Muscle of leg (tissue), 11 donors: Measurements from ENCODE around the gene PTPRT. TPM values are rescaled to one million over a fixed set of nuclear protein-coding genes. Genes with fewer than 3 reads are reported as not detected.
A peak's percentile ranks its signal among the peaks of the same experiment; 100 is the strongest.

Experiments used
- DNase-seq: peaks from one replicate; pipeline ENCODE4 v3.0.0; 2013
- H3K27ac ChIP-seq: one replicate; pipeline ENCODE4 v1.5.1; 2013; ENCODE audit warnings: mild to moderate bottlenecking, low read length, control low read depth
- H3K27me3 ChIP-seq: one replicate; pipeline ENCODE4 v1.6.1; 2013; ENCODE audit warnings: low read length; ENCODE audit not compliant: control insufficient read depth, insufficient read depth
- H3K36me3 ChIP-seq: one replicate; pipeline ENCODE4 v1.6.1; 2013; ENCODE audit warnings: low read length; ENCODE audit not compliant: control insufficient read depth, insufficient read depth
- H3K4me1 ChIP-seq: one replicate; pipeline ENCODE4 v1.6.1; 2013; ENCODE audit warnings: low read length; ENCODE audit not compliant: control insufficient read depth, insufficient read depth
- H3K4me3 ChIP-seq: one replicate; pipeline ENCODE4 v1.5.1; 2013; ENCODE audit warnings: low read length, control low read depth
- H3K9me3 ChIP-seq: replicated peaks from 2 replicates; pipeline ENCODE4 v1.6.1; 2013; ENCODE audit warnings: low read depth, low read length; ENCODE audit not compliant: control insufficient read depth
- WGBS: methylation state at CpG from one replicate; pipeline ENCODE4 v1.1.5; 2013; ENCODE audit warnings: missing lambda C conversion rate; ENCODE audit not compliant: insufficient coverage; 5-methylcytosine and 5-hydroxymethylcytosine counted together
- polyA plus RNA-seq, 8 donors: library from polyadenylated mRNA; unstranded; fragments of 120-200 nt; gene quantifications; one replicate each; pipeline versions ENCODE4 v1.2.1 to v1.2.3, GENCODE V29; 2013; ENCODE audit warnings: inconsistent platforms in 1 of 8, low replicate concordance in 1 of 8; ENCODE audit not compliant: insufficient read length in 8 of 8, insufficient read depth in 1 of 8
- total RNA-seq: library from RNA; stranded (reverse); fragments of 120-200 nt; gene quantifications from one replicate; pipeline ENCODE4 v1.2.4, GENCODE V29; 2013

The PTPRT gene
- total and polyA plus RNA-seq, 9 donors = 0.10 to 0.94 (median 0.51) TPM

DNA sequence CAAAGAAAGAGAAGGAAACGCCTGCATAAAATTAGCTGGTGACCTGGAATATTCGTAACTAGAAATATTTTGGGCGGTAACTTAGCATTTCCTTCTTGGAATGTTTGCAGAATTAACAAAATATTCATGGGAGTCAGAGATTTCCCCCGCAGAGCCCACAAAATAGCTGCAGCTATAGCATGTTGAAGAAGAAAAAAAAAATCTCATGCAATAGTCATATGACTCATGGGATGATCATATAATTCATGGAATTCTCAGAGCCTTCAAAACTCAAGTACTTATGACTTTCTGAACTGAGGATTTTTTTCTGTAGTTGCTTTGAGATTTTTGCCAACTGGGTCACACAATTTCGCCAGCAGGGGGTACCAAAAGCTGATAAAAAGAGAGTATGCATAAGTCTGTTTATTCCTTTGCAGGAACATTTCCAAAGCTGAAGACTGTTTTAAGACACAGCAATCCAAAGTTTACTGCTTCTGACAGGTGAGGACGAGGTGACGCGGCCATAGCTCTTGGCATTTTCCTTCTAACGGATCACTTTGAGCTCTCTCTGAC is 985.5 kb downstream of the PTPRT start:
- Histone ChIP-seq H3K27me3 (no peaks in the 10 kb centered on the region), H3K36me3 (no peaks in the 10 kb centered on the region), H3K4me1 (no peaks in the 10 kb centered on the region), H3K4me3 (no peak overlapping the region), H3K9me3 (no peaks in the 10 kb centered on the region), H3K27ac (no peak overlapping the region)
- DNase-seq = peak; percentile 69
- WGBS = 30% methylated on average over 4 of the region's 9 CpGs

DNA sequence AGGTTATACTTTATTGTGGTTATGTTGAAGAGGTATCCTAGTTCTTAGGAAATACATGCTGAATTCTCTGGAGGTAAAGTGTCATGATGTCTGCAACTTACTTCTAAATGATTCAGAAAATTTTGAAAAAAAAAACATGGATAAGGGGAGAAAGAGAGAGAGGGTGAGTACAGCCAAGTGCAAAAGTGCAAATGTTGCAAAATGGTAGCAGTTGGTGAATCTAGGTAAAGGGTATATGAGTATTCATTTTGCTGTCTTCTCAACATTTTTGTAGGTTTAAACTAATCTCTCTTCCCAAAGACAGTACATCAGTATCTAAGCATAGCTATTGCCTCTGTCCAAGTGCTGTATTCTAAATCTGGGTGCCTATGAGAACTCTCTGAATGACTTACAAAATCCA is 992.1 kb downstream of the PTPRT start:
- Histone ChIP-seq H3K4me1 (no peaks in the 10 kb centered on the region), H3K4me3 (no peak overlapping the region), H3K27ac (no peak overlapping the region), H3K36me3 (no peaks in the 10 kb centered on the region), H3K9me3 (no peaks in the 10 kb centered on the region), H3K27me3 (no peaks in the 10 kb centered on the region)
- no peak for DNase-seq

DNA sequence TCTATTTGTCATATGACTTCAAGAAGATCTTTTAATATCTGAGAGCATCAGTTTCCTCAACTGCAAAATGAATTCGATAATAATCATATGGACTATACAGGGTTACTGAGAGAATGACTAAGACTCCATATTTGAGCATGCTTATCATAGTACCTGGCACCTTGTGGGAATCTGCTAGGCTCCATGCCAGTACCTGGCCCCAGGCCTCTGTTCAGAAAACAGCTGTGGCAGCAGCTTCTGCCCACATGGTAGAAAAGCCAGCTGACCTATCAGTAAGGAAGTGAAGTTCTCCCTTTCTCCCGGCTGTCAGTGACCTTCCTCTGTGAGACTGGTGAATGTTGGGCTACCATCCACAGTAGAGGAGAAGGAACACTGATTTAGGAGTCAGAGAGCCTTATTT is 996.6 kb downstream of the PTPRT start:
- Histone ChIP-seq H3K36me3 (no peaks in the 10 kb centered on the region), H3K27me3 (no peaks in the 10 kb centered on the region), H3K9me3 (no peaks in the 10 kb centered on the region), H3K4me3 (no peak overlapping the region), H3K27ac (no peak overlapping the region), H3K4me1 (no peaks in the 10 kb centered on the region)
- no CpG with 5 or more reads among the region's 2 CpGs for WGBS
- no peak for DNase-seq

DNA sequence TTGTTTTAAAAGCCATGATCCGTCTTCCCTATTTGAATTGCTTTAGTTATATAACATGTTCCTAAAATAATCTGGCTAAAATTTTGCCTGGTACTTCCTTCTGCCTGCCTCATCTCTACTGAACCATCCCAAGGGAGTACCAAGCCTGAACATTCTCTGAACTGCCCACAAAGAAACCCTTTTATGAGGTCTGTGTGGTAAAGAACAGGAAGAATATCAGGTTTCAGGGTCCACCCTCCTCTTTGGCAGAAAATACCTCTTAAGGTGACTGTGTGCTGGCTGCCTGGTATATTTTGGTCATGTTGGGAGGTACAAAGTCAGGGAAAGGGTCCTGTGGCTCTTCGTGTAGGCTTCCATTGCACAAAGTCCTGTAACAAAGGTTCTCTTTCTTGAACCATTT is 997.4 kb downstream of the PTPRT start:
- no peak overlapping the region for H3K4me3 ChIP-seq
- WGBS = no CpG with 5 or more reads among the region's 2 CpGs
- H3K36me3 ChIP-seq = no peaks in the 10 kb centered on the region
- no peaks in the 10 kb centered on the region for H3K27me3 ChIP-seq
- no peaks in the 10 kb centered on the region for H3K4me1 ChIP-seq
- DNase-seq = no peak
- no peak overlapping the region for H3K27ac ChIP-seq
- H3K9me3 ChIP-seq = no peaks in the 10 kb centered on the region

DNA sequence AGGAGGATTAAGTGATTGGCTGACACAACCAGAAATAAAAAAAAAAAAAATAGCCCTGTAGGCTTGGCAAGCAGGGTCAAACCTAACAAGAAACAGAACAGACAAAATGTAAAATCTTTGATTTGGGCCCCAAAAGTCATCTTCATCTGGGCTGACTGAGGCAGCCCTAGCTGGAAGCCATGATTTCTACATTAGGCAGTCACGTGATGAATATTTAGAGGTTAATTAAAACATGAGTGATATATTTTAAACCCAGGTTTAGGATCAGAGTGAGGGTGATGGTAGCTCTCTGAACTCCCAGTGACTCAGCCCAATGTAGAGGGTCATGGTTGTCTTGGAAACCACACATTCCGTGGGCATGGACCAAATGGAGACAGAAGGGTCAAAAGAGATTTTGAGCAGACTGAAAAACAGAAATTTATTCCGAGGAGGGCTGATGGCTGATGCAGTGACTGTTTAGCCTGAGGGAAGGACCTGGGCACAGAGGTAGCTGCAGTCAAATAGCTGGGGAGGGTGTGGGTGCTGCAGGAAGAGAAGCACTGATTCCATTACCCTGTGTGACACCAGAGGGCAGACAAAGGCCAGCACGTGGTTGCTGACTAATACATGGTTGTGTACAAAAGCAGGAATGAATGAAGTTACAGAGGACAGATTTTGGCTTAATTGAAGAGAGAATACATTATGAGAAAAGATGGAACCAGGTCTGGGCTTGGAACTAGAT is 998.4 kb downstream of the PTPRT start:
- H3K4me1 ChIP-seq = no peaks in the 10 kb centered on the region
- 56% methylated on average over 3 of the region's 4 CpGs for WGBS
- no peaks in the 10 kb centered on the region for H3K36me3 ChIP-seq
- no peaks in the 10 kb centered on the region for H3K9me3 ChIP-seq
- H3K4me3 ChIP-seq = no peak overlapping the region
- no peak overlapping the region for H3K27ac ChIP-seq
- no peaks in the 10 kb centered on the region for H3K27me3 ChIP-seq
- DNase-seq = peak; percentile 4

DNA sequence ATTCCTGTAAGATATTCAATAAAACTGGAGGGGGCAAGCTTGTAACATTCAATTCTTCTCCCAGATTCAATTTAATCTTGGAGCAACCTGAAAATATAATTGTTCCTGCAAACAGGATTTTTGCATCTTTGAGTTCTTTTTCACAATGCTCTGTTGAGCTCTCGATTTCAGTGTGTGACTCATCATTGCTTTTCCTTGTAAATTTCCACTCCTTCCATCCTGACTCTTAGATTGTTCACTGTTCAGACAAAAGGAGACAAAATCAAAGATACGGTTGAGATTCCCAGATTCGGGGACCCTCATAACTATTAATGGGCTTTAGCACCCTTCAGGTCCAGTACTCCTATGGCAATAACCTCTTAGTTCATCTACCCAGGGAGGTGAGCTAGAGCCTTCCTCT is 999.6 kb downstream of the PTPRT start:
- H3K9me3 ChIP-seq = no peaks in the 10 kb centered on the region
- WGBS = 76% methylated on average over 3 of the region's 3 CpGs

DNA sequence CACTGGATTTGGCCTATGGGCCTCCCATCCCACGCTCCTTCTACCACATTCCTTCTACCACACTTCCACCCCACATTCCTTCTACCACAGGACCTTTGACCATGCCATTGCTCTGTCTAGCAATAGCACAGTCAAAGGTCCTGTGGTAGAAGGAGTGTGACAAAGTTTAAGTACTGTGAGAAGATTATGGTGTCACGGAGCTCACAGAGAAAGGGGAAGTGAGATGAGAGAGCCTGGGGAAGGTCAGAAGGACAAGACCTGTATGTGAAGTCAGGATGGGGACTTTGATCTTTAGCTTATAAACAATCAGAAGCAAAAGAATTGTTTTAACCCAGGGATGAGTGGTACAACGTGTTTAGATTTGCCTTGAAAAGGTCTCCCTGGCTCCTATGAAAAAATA is 1003.4 kb downstream of the PTPRT start:
- 40% methylated on average over 1 of the region's 3 CpGs for WGBS
- DNase-seq = no peak
- no peaks in the 10 kb centered on the region for H3K4me1 ChIP-seq

More for the DNA sequence above, 999.6 kb downstream of the PTPRT start:
- H3K27me3 ChIP-seq = no peaks in the 10 kb centered on the region
- no peak overlapping the region for H3K4me3 ChIP-seq
- H3K36me3 ChIP-seq = no peaks in the 10 kb centered on the region
- DNase-seq = peak; percentile 7
- no peaks in the 10 kb centered on the region for H3K4me1 ChIP-seq
- no peak overlapping the region for H3K27ac ChIP-seq

DNA sequence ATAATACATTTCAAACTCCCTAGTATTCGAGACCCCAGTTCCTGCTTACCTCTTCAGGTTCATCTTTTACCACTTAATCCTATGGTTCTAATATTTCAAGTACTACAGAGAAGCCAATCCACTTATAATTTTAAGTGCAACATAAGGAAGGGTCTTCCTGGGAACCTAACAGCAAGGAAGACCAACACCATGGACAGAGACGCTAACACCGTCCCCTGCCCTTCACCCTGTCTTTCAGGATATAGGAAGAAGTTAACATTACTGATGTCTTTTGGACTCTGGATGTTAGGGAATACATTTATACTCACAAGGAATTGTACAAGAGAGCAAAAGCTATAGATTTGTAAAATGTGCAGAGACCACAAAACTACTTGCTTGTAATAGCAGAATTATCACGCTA is 1006.6 kb downstream of the PTPRT start:
- H3K36me3 ChIP-seq = no peaks in the 10 kb centered on the region
- H3K27ac ChIP-seq = no peak overlapping the region
- no peaks in the 10 kb centered on the region for H3K9me3 ChIP-seq
- DNase-seq = no peak
- no peaks in the 10 kb centered on the region for H3K4me1 ChIP-seq
- 60% methylated on average over 1 of the region's 4 CpGs for WGBS
- no peak overlapping the region for H3K4me3 ChIP-seq
- H3K27me3 ChIP-seq = no peaks in the 10 kb centered on the region

More for the DNA sequence above, 1003.4 kb downstream of the PTPRT start:
- no peak overlapping the region for H3K4me3 ChIP-seq
- H3K27me3 ChIP-seq = no peaks in the 10 kb centered on the region
- no peaks in the 10 kb centered on the region for H3K9me3 ChIP-seq
- no peak overlapping the region for H3K27ac ChIP-seq
- H3K36me3 ChIP-seq = no peaks in the 10 kb centered on the region

DNA sequence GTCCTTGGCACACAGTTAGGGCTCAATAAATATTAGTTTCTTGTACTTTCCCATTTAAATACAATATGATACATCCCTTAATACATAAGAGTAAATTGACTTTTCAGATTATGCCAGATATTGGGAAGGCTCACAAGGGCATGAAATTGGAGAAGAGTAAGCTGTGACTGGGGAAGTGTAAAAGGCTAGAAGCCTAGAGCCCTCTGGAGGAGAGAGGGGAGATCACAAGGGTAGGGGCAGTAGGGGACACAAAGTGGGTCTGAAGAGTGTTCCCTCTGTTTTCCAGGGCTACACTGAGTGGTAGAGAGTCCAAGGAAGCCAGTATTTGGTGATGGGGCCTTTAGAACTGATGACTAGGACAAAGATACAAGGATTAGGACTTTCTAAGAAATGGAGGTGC is 1008.6 kb downstream of the PTPRT start:
- DNase-seq = no peak
- H3K36me3 ChIP-seq = no peaks in the 10 kb centered on the region
- H3K27me3 ChIP-seq = no peaks in the 10 kb centered on the region
- no peaks in the 10 kb centered on the region for H3K4me1 ChIP-seq
- H3K9me3 ChIP-seq = no peaks in the 10 kb centered on the region
- H3K4me3 ChIP-seq = no peak overlapping the region
- H3K27ac ChIP-seq = no peak overlapping the region

DNA sequence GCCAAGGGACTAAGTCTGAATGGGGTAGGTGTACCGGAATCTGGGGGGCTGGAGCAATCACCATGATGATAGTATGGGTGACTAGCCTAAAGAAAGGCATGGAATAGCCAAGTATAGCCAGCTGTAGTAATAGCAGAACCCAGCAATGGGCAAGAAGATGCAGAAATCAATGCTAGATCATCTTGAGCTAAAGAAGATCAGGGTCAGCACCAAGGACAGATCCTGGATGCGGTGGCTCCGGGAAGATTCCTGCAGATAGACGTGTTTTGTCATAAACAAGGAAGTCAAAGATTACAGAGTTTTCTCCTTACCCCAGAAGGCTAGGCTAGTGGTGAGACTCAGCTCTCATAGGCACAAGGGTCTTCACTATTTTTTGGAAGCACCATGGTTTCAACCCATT is 1009.9 kb downstream of the PTPRT start:
- no peak overlapping the region for H3K4me3 ChIP-seq
- no peaks in the 10 kb centered on the region for H3K4me1 ChIP-seq
- peak; percentile 64 for DNase-seq
- 26% methylated on average over 3 of the region's 4 CpGs for WGBS
- no peaks in the 10 kb centered on the region for H3K9me3 ChIP-seq
- H3K27me3 ChIP-seq = no peaks in the 10 kb centered on the region
- H3K27ac ChIP-seq = no peak overlapping the region
- no peaks in the 10 kb centered on the region for H3K36me3 ChIP-seq

DNA sequence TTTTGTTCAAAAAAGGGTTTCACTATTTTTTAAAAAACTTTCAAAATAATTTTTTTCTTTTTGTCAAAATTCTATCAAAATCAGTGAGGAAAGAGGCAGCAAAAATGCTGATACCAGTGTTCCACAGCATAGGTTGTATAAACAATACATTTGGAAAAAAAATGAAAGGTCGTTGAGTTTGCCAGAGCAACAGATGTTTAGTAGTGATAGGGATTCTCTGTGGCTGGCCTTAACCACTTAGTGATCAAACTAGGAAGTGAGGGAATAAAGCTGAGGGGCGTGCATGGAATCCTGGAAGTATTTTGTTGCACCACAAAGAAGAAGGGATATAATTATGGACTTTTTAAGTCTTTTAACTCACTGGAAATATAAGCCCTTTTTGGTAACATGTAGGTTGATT is 1016.3 kb downstream of the PTPRT start:
- Histone ChIP-seq H3K4me1 (no peaks in the 10 kb centered on the region), H3K4me3 (no peak overlapping the region), H3K27ac (no peak overlapping the region), H3K27me3 (no peaks in the 10 kb centered on the region), H3K9me3 (no peaks in the 10 kb centered on the region), H3K36me3 (no peaks in the 10 kb centered on the region)
- 0% methylated on average over 1 of the region's 2 CpGs for WGBS
- no peak for DNase-seq
